NB4 (cell line): ENCODE measurements around the gene AP4B1.
A peak's percentile ranks its signal among the peaks of the same experiment; 100 is the strongest.

Source experiments
- DNase-seq: peaks from one replicate; pipeline ENCODE4 v3.0.0; 2010; ENCODE audit warnings: low read depth
- H3K4me3 ChIP-seq: one replicate; pipeline ENCODE4 v1.5.1; 2011; ENCODE audit warnings: mild to moderate bottlenecking, low read depth, low read length, moderate library complexity
- CTCF ChIP-seq: IDR thresholded peaks from one replicate; pipeline ENCODE4 v1.5.1; 2012; ENCODE audit warnings: low read depth, low read length
- MAX ChIP-seq: IDR thresholded peaks from 2 replicates; pipeline ENCODE4 v1.6.1; 2011; ENCODE audit warnings: low read depth, low read length
- MYC ChIP-seq: IDR thresholded peaks from 2 replicates; pipeline ENCODE4 v1.6.1; 2011; ENCODE audit warnings: low read depth, low read length
- POLR2A ChIP-seq: IDR thresholded peaks from 2 replicates; pipeline ENCODE4 v1.6.1; 2011; ENCODE audit warnings: mild to moderate bottlenecking; ENCODE audit not compliant: insufficient read length; ENCODE audit errors: extremely low read depth

AP4B1 gene

DNA sequence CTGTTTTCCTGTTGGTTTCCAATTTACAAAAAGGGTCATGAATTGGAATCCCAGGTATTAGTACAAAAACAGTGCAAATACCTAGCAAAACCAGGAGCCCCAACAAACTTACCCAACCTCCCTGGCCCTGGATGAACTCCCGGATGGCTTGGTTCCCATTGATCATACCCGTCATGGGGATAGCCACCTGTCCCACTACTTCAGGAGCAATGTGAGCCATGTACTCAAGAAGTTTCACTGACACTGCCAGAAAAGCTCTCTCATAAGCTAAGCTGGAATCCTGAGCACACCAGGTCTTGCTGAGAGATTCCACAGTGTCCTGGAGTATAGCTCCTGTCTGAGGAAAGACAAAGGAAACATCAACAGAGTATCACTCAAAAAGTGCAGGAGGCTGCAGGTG, 22.9 kb downstream of the AP4B1 start:
- H3K4me3 ChIP-seq = no peak overlapping the region
- no peak for DNase-seq
- TF ChIP-seq MYC (no peak), CTCF (no peak), MAX (no peak), POLR2A (no peak)

- H3K4me3 ChIP-seq = no peak overlapping the region
- no peak for DNase-seq
- no peak for TF ChIP-seq MAX
- no peak for TF ChIP-seq CTCF
- no peak for TF ChIP-seq MYC
- no peak for TF ChIP-seq POLR2A
These were observed 24.9 kb downstream of the AP4B1 start for GRCh38 chr1:113879739-113880038.

DNA sequence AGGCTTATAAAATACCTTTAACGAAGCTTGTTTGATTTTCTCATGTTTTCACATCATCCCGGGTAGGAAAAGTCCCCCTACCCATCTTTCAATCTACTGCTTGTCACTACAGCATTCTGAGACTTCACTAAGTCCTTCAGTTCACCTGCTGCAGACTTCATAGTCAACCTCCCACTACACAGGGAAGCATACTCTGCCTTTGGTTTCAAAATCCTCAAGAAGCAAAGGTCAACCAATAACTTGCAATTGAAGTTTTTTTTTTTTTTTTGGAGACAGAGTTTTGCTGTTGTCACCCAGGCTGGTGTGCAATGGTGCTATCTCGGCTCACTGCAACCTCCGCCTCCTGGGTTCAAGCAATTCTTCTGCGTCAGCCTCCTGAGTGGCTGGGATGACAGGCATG, 28.4 kb downstream of the AP4B1 start:
- DNase-seq = no peak
- no peak for TF ChIP-seq CTCF
- TF ChIP-seq MAX = no peak
- no peak for TF ChIP-seq MYC
- TF ChIP-seq POLR2A = no peak
- H3K4me3 ChIP-seq = no peak overlapping the region

DNA sequence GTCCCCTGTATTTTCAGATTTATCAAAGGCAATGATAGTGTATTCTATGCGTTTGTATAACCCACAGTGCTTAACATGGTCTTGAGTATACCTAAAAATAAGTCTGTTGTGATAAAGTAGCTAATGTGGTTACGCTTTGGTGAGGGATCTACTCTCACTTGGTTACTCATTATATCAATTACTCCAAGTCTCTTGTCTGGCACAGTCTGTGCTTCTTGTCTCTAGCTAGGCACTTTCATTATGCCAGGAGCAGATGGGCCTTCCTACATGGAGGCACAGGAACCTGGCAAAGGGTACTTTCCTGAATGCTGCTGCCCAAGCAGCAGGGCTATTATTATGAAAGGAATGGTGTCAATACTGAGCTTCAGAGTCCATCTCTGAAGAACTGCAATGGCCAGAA, 28.9 kb downstream of the AP4B1 start:
- DNase-seq = no peak

GRCh38 chr1:113874012-113874879, 30.4 kb downstream of the AP4B1 start:
- DNase-seq = peak; percentile 71
- TF ChIP-seq MAX (peak; percentile 58; the same call in 1 of the 2 replicates), MYC (0 out of 2 replicates have a peak, but pooled peaks have one; percentile 15), POLR2A (no peak), CTCF (peak; percentile 57)
- no peak overlapping the region for H3K4me3 ChIP-seq

More for the DNA sequence above, 28.9 kb downstream of the AP4B1 start:
- no peak for TF ChIP-seq POLR2A
- no peak for TF ChIP-seq MYC
- no peak for TF ChIP-seq CTCF
- TF ChIP-seq MAX = no peak
- no peak overlapping the region for H3K4me3 ChIP-seq
